Right hindlimb (tissue), 1 donor: ENCODE data around the gene LOXL4.
"Not testable (repeated sequence)": the region's sequence is repeated elsewhere in the genome, so short reads cannot be mapped to it uniquely, and the experiment has no call there.

Experiments used
- DNase-seq: peaks from one replicate; pipeline ENCODE4 v3.0.0-alpha.2; 2018

LOXL4 gene

GRCh38 chr10:98240524-98240923 is 27.5 kb downstream of the LOXL4 start:
- DNase-seq = no peak

DNA sequence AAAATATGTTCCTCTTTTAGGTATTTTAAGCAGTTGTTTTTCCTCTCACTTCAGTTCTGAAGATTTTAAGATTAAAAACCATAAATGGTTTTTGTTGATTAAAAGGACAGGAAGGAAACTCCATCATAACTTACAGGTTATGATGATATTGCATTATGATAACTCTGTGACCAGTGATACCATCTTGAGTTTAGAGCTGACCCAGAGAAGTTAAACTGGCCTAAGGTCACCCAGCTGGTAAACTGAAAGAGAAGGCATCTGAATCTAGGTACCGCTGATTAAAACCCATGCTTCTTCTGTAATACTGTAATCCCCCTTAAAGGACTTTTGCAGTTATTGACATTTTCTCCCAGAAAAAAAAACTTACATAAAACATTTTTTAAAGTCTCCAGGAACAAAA is 29.6 kb downstream of the LOXL4 start:
- no peak for DNase-seq

- no peak for DNase-seq
These were observed 31.1 kb downstream of the LOXL4 start for GRCh38 chr10:98236862-98237261.

GRCh38 chr10:98235846-98236245 is 32.1 kb downstream of the LOXL4 start:
- no peak for DNase-seq

GRCh38 chr10:98231417-98231816 is 36.6 kb downstream of the LOXL4 start:
- DNase-seq = no peak

- not testable (repeated sequence) for DNase-seq
These were observed 39.7 kb downstream of the LOXL4 start for GRCh38 chr10:98228266-98228665.

GRCh38 chr10:98227713-98228112 is 40.3 kb downstream of the LOXL4 start:
- not testable (repeated sequence) for DNase-seq

DNA sequence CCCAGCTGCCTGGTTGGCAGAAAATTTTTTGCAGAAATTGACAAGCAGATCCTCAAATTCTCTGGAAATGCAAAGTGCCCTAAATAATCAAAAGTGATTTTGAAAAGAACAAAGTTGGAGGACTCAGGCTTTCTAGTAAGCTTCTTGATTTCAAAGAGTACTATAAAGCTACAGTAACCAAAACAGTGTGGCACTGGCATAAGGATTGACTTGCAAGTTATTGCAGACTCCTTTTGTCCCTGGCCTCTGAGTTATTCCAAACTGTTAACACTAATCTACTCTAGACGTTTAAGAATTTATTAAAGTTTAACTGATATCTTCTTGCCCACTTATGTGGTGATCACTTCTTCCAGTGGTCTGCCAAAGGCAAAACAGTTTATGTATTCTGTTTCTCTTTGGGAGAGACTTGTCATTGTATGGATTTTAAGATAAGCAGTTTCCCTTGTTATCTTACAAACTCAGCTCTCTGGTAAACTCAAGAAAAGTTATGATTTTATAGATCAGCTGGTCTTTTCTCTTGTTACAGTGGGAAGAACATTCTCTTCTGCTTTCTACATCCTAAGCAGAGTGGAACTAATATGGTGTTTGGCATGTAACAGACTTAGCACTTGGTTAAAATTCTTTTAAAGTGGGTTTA is 41.4 kb downstream of the LOXL4 start:
- no peak for DNase-seq

DNA sequence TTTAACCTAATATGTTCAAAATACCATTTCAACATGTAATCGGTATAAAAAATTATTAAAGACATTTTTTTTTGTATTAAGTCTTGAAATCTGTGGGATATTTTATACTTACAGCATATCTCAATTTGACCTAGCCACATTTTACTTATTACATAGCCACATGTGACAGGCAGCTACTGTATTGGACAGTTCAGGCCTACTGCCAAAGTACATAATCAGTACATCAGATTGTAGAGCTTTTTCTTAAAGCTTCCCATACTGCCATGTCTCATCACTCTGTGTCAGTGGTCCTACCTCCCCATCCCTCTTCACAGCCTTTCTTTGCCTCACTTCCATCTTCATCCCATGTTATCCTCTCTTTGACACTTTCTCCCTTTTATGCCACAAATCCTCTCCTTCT is 43.0 kb downstream of the LOXL4 start:
- no peak for DNase-seq

- no peak for DNase-seq
These were observed 43.5 kb downstream of the LOXL4 start for GRCh38 chr10:98224509-98224908.

GRCh38 chr10:98223874-98224273 is 44.1 kb downstream of the LOXL4 start:
- no peak for DNase-seq

DNA sequence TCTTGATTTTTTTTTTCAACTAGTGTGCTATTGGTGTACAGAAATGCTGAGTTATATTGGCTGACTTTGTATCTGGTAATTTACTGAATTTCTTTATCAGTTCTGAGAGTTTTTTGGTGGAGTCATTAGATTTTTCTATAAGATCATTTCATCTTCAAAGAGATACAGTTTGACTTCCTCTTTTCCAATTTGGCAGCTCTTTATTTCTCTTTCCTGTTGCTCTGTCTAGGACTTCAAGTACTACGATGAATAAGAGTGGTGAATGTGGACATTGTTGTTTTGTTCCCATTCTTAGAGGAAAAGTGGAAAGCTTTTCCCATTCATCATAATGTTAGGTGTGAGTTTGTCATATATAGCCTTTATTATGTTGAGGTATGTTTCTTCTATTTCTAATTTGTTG is 50.2 kb downstream of the LOXL4 start:
- no peak for DNase-seq

GRCh38 chr10:98215373-98215772 is 52.6 kb downstream of the LOXL4 start:
- no peak for DNase-seq

GRCh38 chr10:98213740-98214139 is 54.3 kb downstream of the LOXL4 start:
- DNase-seq = no peak

DNA sequence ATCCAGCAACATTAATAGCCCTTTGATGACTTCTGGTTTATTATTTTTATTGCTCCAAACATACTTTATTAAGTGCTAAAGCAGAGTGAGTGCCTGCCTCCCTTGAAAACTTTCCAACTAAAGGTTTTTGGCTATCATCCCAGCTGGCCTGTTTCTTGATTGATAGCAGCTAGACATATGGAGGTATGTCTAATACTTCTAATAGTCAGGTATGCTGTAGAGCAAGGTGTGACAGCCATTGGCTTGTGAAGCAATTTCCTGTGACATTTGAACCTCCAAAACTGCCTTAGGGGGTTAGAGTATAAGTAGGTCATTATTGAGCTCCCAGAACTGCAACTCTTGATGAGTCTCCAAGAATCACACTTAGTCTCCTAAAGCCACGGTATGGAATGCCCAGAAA is 55.8 kb downstream of the LOXL4 start:
- DNase-seq = no peak

DNA sequence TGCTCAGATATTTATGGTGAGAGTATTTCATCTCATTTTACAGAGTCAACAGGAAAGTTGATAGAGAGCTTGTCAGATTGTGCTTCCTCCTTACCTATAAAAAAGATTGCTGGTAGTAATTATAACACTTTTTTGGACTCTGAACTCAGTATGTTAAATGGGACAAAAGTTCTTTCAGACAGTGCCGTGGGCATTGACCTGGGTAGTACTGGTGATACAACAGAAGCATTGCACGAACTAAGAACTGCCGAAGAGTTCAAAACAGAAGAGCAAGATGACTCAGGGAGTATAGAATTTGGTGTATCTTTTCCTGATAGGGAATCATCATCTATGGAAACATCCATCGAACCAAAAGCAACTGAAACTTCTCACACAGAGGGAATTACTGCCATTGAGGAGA is 58.6 kb downstream of the LOXL4 start:
- no peak for DNase-seq

GRCh38 chr10:98208925-98209324 is 59.1 kb downstream of the LOXL4 start:
- no peak for DNase-seq

- no peak for DNase-seq
These were observed 62.6 kb downstream of the LOXL4 start for GRCh38 chr10:98205351-98205750.

- no peak for DNase-seq
These were observed 65.6 kb downstream of the LOXL4 start for GRCh38 chr10:98202378-98202777.

GRCh38 chr10:98201760-98202159 is 66.2 kb downstream of the LOXL4 start:
- DNase-seq = no peak
